ENCODE measurements around the gene PIP4K2A.
"Not testable (repeated sequence)": the region's sequence is repeated elsewhere in the genome, so short reads cannot be mapped to it uniquely, and the experiment has no call there.

Gene PIP4K2A

DNA sequence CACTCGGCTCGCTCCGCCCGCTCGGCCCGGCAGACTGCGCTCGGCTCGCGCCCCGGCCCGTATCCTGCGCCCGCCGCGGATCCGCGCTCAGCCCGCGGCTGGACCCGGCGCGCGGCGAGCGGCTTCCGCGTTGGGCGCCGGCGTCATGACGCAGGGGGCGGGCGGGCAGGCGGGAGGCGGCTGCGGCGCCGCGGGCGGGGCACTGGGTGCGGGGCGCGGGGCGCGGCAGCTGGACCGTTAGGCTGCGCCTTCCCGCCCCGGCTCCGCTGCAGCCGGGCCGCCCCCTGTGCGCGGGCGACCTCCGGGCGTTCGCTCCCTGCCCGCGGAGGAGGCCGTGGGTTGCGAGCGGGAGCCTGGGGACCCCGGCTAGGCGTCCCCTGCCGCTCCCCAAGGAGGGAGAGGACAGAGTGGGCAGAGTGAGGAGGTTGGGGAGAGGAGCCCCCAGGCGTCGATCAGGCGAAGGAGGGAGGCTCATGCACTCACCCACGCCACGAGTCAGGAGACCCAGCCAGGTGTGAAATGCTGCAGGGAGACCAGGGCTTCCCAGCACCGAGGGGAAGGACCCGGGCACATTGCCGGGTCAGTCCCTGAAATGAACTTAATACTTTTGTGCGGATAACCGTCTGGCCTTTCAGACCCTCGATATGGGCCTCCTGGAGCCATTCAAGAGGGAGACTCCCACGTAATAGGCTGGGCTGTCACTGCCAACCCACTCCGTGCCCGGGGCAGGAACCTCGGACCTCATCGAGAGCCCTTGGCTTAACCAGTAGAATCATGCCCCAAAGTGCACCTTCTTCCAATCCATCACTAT lies at the start of gene PIP4K2A:
Gene PIP4K2A (minus strand): TSS at position 100 of the 811 bp plus-strand sequence. CDS start 252 bp downstream, outside the sequence.
- DNase-seq (ENCODE audit: low spot score): peak; percentile 76

DNA sequence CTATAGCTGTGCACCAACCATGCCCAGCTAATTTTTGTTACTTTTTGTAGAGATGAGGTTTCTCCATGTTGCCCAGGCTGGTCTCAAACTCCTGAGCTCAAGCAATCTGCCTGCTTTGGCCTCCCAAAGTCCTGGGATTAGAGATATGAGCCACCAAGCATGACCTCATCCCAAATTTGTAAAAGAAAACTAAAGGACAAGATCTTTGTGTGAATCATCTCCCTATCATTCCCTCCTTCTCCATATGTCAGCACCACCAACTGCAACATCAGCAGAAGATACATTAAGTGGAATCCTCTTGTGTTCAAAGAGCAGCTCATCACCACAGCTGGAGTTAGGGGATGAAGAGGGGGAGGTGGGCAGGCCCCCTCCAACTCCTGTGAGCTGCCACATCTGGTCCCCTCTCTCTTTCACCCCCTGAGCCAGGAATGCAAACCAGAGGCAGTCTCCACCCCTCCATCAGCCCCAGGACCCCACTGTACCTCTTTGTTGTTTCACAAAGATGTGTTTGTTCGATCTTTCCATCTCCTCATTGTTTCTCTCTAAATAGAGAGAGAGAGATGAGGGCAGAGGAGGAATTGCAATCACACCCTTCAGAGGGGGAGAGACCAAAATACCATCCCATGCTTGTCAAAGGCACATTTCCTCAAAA lies 47.3 kb upstream of the PIP4K2A start:
- no peak for DNase-seq (ENCODE audit: low spot score)

GRCh38 chr10:22760025-22760424 lies 45.6 kb upstream of the PIP4K2A start:
- DNase-seq (ENCODE audit: low spot score): no peak

GRCh38 chr10:22758867-22759266 lies 44.5 kb upstream of the PIP4K2A start:
- DNase-seq (ENCODE audit: low spot score): no peak

DNA sequence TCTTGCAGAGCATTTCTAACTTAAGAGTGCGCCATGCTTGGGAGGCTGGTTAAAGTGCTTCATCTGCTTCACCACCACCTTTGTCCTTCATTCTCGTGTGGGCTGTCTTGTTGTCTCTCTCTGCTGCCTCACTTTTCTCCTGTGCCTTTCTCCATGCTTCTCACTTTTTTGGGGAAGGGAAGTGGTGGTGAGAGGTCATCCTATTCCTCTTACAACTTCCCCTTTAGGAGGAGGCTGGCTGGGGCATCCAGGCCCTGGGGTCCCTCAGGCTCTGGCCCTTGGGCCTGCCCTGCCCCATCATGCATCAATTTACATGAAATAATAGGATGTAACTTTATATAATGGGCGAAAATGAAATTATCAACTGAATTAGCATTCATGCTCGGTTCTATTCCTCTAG lies 39.9 kb upstream of the PIP4K2A start:
- DNase-seq (ENCODE audit: low spot score): no peak

GRCh38 chr10:22753786-22754185 lies 39.4 kb upstream of the PIP4K2A start:
- no peak for DNase-seq (ENCODE audit: low spot score)

- DNase-seq (ENCODE audit: low spot score): no peak
These were observed 38.0 kb upstream of the PIP4K2A start for GRCh38 chr10:22752272-22752889.

DNA sequence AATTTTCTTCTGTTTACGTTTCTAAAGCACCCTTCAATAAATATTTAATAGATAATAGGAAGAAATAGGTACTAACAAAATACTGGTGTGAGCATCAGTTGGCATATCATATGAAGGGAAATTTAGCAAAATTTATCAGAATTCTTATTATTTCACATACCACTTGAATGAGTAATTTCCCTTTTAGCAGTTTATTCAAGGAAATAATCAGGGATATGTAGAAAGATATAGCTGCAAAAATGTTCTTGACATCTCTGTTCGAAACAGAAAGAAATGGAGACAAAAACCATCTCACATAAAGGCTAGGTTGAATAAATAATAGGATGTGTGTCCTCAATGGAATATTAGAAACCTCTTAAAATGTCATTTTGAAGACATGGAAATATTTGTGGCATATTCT lies 35.8 kb upstream of the PIP4K2A start:
- DNase-seq (ENCODE audit: low spot score): no peak

DNA sequence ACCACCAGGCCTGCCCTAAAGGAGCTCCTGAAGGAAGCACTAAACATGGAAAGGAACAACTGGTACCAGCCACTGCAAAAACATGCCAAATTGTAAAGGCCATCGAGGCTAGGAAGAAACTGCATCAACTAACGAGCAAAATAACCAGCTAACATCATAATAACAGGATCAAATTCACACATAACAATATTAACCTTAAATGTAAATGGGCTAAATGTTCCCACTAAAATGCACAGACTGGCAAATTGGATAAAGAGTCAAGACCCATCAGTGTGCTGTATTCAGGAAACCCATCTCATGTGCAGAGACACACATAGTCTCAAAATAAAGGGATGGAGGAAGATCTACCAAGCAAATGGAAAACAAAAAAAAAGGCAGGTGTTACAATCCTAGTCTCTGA lies 30.5 kb upstream of the PIP4K2A start:
- not testable (repeated sequence) for DNase-seq (ENCODE audit: low spot score)

- no peak for DNase-seq (ENCODE audit: low spot score)
These were observed 28.3 kb upstream of the PIP4K2A start for GRCh38 chr10:22742678-22743077.

GRCh38 chr10:22741631-22742030 lies 27.3 kb upstream of the PIP4K2A start:
- DNase-seq (ENCODE audit: low spot score): not testable (repeated sequence)

GRCh38 chr10:22740180-22740579 lies 25.8 kb upstream of the PIP4K2A start:
- no peak for DNase-seq (ENCODE audit: low spot score)

DNA sequence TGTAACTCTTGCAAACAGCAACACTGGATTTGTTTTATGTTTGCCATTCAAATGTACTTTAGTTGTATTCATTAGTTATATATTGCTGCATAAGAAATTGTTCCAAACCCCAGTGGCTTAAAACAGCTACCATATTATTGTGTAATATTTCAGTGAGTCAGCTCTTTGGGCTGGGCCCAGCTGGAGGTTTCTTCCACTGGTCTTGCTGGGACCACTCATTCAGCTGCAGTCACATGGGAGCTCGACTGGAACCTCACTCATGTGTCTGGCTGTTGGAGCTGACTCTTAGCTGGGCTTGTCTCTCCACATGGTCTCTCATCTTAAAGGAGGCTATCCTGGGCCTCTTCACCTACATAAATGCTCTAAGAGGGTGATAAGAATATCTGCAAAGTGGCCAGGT lies 23.2 kb upstream of the PIP4K2A start:
- no peak for DNase-seq (ENCODE audit: low spot score)

DNA sequence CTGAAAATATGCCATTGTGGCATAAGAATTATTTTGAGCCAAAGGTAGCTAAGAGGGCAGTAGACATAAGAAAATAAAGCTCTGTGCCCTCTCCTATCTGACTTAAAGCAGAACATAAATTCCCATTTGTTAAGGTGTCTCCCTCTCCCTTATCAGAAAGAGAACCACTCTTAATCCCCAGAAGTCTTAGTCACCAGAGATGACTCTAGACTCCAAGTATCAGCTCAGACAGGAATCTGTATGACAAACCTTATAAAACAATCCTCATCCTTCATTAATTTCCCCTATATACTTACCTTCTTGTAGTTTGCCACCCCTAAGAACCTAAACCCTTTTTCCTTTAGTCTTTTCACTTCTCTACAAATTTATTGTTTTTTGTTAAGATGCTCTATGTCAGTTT lies 21.8 kb upstream of the PIP4K2A start:
- no peak for DNase-seq (ENCODE audit: low spot score)

DNA sequence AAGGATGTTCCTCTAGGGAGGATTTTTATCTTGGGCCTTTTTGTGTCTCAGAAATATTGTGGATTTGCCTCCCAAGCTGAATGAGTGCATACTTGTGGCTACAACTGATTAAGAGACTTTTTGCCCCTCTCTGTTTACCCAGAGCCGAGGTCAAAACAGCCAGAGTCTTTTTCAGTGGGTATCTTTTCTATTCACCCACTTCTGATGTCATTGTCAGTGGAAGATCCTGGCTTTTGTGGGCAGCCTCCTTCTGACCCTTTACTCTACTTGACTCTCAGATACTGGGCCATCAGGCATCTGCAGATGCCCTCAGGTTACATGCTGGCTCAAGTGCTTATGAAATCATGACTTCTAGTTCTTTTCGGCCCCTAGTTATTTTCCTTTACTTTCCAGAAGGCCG lies 19.6 kb upstream of the PIP4K2A start:
- no peak for DNase-seq (ENCODE audit: low spot score)

DNA sequence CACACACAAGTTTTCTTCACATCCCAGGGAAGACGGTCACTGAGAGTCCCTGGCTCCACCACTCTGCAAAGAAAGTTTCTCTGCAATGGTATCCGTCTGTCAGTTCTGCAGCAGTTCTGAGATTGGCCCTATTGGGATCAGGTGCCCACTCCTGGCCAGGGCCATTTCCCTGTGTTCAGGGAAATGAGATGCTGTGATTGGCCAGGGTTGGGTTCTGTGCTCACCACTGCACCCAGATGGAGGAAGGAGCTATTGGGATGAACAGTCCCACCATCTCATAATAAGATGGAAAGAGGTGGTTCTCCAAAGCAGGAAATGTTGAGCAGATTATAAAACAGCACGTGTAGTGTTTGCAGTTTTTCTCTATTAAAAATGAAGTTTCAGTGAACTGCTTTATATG lies 13.3 kb upstream of the PIP4K2A start:
- DNase-seq (ENCODE audit: low spot score): no peak

DNA sequence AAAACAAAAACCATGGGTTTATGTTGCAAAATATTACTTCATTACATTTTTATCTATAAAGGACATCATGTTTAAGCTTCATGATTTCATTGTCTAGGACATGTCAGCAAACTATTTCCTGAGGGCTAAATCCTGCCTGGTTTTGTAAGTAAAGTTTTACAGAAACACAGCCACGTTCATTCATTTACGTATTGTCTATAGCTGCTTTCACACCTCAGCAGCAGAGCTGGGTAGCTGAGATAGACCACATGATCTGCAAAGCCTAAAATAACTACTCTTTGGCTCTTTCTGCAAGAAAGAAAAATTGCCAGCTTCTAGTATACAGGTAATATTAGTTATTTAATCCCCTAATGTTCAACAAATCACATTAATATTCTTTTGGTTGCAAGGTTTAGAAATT lies 12.7 kb upstream of the PIP4K2A start:
- DNase-seq (ENCODE audit: low spot score): no peak

GRCh38 chr10:22724773-22725172 lies 10.4 kb upstream of the PIP4K2A start:
- no peak for DNase-seq (ENCODE audit: low spot score)

DNA sequence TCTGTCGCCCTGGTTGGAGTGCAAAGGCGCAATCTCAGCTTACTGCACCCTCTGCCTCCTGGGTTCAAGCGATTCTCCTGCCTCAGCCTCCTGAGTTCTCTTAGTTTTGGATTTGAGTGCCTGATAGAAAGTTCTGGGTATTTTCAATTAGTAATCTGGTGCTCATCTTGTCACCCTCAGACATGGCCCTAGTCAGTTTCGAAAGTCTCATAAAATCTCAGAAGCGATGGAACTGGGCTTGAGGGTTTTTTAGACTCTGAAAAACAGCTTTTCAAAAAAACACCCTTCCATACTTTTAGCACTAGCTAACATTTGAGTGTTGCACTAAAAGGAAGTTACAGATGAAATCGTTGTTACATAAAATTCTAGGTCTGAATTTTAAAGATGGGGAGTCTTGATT lies 9.4 kb upstream of the PIP4K2A start:
- no peak for DNase-seq (ENCODE audit: low spot score)

- no peak for DNase-seq (ENCODE audit: low spot score)
These were observed 9.0 kb upstream of the PIP4K2A start for GRCh38 chr10:22723343-22723779.

GRCh38 chr10:22722626-22723169 lies 8.3 kb upstream of the PIP4K2A start:
- DNase-seq (ENCODE audit: low spot score): no peak

GRCh38 chr10:22720667-22721066 lies 6.3 kb upstream of the PIP4K2A start:
- no peak for DNase-seq (ENCODE audit: low spot score)
